Daoy (cell line): ENCODE results near the gene MAGI1. TPM values are rescaled to one million over a fixed set of nuclear protein-coding genes. Genes with fewer than 3 reads are reported as not detected.

Source experiments
- DNase-seq: peaks from one replicate; pipeline ENCODE4 v3.0.0-alpha.2; 2015; ENCODE audit warnings: low read depth
- total RNA-seq: library from RNA; depleted of rRNA; stranded (reverse); fragments of >200 nt; shearing (Covaris generic); gene quantifications from 2 replicates; pipeline ENCODE4 v1.2.3, GENCODE V29; 2014

Gene MAGI1
- total RNA-seq, 1 experiment from 2014 or later = 7.1 TPM

DNA sequence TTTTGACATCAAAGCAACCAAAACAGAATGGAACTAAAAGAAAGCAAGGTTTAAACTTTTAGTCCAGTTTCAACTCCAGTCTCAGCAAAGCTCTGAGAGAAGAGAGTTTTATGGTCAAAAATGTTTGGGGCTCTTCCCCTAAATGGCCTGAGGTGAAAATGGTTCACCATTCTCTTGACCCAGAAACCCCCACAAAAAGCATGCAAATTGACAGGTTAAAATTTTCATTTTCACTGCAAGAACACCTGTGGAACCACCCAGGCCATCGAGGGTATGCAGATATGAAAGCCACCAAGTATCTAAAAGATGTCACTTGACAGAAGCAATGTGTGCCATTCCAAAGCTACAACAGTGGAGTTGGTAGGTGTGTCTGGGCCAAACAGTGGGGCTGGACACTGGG lies 195.0 kb downstream of the MAGI1 start:
- no peak for DNase-seq

DNA sequence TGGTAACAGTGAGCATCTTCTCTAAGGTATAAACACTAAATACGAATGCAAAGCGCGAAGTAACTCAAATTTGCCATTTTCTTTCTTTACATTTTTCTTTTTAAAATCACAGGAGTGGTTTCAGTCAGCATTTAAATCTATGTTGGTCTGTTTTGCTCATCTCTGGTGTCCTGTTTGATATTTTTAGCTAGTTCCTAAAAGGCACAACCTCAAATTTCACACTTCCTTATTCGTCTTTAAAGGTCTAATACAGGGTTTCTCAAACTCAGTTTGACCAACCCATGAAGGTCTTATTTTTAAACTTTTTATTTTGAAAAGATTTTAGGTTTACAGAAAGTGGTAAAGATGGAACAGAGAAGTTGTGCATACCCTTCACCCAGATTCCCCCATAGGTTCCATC lies 201.1 kb downstream of the MAGI1 start:
- no peak for DNase-seq

DNA sequence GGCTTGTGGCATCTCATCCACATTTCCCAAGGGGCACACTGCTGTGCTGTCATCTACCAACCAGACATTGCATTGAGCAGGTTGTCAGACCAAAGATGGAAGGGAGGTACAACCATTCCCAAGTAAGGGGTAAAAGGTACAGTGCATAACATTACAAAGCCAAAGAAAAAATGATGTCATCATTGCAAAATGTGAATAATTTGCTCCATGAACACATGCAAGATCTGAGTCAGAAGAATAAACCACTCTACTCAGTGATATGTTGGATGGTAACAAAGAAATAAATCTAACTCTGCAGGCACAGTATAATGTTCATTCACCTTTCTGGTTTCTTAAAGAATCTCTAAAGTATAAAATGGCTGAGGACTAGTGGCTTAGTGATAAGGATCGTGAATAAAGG lies 202.7 kb downstream of the MAGI1 start:
- DNase-seq = no peak

DNA sequence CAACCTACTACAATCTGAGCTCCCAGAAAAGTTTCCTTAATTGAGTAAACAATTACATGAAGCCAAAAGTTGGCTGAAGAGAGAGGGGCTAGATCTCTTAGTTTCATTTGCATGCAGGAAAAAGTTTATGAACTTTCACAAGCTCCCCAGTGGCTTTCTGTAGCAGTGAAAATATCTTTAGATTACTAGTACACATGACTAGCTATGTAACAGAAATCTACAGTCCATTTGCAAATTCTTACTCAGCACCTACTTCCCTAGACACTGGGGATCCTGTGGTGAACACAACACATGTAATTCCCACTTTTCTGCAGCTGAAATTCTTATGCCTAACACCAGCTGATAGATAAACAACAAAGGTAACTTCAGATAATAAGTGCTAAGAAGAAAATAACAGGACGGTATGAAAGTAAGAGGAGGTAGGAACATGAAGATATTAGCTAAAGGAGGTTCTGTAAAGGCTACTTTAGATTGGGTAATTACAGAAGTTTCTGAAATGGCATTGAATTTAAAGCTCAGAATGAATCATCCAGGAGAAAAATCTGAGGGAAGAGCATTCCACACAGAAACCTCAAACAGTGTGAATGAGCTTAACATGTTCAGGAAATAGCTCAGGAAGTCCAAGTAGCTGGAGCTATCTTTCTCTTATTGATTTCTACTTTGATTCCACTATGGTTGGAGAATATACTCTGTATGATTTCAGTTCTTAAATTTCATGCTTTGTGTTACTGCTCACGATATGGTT lies 204.8 kb downstream of the MAGI1 start:
- peak; percentile 41 for DNase-seq

DNA sequence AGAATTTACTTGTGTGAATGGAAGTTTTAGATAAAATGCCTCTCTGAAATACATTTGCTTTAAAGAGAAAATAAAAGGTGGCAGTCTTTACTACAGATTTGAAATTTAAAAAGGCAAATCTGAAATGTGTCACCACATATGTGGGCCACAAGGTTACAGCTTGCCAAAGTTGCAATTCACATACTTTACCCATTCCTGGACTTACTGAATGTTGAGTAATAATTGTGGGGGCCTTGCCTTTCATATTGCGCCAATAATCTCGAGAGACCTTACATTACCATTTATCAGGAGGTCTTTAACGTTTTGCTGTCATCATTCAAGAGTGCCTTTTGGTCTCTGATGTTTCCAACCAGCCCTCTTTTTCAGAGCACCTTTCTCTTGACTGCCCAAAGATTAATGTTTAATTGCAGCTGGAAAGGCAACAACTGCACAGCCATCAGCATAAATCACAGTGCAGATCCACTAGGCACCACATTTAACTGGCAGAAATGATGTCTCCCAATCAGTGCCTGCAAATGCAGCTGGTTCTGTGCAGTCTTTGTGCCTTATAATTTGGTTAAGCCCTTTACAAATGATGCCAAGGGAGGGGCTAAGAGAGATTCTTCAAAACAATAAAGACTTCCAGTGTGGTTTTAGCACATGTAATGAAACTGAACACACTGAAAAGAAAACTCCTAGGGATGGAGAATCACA lies 206.8 kb downstream of the MAGI1 start:
- peak; percentile 56 for DNase-seq

DNA sequence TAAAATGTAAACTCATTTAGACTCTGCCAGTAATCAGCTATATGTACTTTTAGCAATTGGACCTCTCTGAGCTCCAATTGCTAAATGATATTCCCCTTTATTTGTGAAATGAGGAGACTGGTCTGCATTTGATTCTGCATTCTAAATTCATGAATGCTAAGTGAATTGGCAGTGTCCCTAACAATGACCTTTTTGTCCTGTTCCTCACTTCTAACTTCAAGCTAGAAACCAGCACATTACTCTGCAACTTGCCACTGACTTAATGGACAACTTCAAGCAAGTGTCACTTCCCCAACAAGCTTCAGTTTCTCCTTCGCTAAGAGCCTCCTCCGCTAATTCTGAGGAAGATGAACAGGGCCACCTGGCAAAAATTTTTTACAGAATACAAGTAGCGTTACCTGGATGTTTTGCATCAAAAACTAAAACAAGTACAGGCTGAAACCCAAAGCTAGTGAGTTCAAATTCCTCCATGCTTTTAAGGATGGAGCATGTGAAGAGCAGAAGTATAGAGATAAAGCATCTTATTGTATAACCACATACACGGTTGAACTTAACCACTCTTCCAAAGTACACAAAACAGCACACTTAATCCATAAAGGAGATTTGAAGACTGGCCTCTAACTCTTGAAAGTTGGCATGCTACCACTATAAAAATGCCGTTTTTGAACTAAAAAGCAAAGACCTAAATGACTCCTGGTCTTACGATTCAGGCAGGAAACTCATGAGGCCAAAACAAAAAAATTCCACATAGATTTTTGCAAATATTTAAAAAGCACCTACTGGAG lies 207.6 kb downstream of the MAGI1 start:
- DNase-seq = no peak

DNA sequence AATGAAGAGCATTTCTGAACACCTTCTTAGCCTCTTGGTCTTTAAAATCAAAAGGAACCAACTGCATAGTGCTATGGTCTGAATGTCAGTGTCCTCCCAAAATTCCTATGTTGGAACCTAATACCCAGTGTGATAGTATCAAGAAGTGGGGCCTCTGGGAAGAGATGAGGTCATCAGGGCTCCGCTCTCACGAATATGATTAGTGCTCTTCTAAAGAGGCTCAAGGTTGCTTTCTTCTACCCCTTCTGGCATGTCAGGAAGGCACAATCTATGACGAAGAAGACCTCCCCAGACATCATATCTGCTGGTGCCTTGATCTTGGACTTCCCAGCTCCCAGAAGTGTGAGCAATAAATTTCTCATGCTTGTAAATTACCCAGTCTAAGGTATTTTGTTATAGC lies 209.5 kb downstream of the MAGI1 start:
- peak; percentile 72 for DNase-seq

DNA sequence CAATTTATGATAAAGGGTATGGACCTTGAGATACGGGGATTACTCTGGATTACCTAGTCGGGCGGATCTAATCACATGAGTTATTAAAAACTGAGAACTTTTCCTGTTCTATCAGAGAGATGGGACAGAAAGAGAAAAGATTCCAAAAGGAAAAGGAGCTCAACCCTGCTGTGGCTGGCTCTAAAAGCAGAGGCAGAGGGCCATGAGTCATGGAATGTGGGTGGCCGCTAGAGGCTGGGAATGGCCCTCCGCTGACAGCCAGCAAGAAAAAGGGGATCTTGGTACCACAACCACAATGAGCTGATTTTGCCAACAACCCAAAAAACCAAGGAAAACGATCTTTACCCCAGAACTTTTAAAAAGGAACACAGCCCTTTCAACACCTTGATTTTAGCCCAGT lies 210.0 kb downstream of the MAGI1 start:
- peak; percentile 84 for DNase-seq

DNA sequence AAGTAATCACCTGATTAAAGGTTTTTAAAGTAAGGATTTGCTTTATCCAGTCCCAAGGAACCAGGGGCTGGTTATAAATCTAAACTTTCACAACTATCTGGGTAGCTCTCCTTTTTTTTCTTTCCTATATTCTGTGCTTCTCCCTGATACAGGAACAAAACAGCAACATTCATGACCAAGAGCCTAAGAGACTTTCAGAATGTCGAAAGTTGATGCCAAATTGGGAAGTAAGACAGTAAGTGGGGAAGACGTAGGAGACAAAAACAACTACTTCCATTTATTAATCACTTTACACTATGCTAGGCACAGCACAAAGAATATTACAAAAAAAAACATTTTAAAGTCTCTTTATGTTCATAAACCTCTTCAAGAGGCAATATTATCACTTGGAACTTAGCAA lies 211.6 kb downstream of the MAGI1 start:
- DNase-seq = no peak

DNA sequence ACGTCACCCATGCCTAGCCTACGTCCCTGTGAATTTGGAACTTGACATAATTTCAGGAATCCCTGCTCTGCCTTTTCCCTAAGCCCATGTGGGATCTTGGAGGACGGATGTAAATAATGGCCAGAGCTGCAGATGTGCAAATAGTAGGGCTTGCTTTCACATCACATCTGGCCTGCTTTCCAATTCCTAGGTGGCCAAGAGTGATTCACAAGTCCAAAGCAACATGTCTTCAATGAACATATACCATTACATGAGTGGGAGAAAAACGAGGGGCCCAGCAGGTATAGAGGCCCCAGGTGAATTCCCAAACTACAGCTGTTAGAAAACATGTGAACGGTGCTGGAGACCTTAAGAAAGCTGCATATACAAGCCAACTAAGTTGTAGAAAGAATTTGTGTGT lies 214.6 kb downstream of the MAGI1 start:
- DNase-seq = no peak

DNA sequence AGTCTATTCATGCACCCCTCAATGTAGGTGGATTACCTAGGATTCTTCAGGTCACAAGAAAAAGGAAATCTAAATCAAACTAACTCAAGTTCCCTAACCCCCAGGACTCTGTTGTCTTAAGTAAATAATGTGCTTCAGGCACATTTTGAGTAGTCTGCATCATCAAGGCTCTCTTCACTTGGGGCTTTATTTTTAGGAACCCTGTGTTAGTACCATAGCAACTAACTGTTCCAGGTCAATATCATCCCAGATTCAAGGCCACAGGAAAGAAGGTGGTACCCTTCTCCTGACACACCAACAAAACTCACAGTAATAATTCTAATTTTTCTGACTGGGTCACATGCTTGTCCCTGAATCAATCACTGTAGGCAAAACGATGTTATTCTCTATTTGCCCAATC lies 218.1 kb downstream of the MAGI1 start:
- no peak for DNase-seq

DNA sequence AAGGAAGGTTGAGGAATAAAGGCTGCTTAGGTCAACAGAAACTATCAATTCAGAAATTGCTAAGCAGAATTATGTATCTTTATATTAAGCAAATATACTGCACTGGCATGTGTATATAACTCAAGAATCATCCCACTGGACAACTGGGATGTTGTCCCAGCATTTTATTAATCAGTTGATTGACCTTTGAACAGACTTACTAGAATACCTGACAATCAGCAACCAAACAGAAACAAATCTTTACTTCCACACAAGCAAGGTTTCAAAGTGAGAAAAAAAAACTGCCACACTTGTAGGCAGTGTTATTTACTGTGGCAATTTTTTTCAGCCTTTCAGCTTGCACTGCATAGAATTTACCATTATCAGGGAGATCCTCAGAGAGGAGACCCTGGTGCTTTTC lies 218.8 kb downstream of the MAGI1 start:
- DNase-seq = no peak

DNA sequence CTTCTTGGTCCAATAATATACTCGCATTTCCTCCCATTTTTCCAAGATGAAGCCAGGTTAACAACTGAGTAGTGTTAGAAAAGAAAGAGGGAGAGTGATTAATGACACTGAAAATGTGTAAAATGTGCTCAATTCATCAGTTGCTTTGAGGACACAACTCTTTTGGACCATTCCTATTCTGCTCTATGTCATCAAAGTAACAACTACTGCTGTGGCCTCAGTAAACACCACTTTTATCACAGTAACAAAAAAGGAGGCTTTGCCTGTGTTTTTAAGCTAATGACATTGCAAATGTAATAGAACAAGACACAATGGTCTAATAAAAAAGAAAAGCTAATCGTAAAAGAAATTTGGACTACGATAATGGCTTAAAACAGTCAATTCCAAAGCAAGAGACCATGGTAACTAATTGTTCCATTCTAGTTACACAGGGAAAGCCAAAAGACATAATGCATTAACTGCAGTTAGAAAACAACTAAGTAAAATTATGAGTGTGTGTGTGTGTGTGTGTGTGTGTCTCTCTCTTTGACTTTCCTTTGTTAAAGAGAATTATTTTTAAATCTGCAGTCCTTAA lies 221.1 kb downstream of the MAGI1 start:
- no peak for DNase-seq

DNA sequence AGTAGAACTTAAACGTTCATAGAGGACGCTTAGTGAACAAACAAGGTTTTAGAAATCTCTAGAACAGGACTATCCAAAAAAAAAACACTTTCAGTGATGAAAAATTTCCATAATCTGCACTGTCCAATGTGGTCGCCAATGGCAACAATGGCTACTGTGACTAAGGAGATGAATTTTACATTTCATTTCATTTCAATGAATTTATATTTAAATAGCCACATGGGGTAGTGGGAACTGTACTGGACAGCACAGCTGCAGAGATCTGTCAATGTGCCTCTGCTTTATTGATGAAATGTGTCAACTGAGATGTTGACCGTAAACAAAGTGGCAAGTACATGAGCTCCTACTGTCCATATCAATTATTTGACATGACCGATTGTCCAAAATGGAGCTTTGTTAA lies 222.5 kb downstream of the MAGI1 start:
- no peak for DNase-seq

DNA sequence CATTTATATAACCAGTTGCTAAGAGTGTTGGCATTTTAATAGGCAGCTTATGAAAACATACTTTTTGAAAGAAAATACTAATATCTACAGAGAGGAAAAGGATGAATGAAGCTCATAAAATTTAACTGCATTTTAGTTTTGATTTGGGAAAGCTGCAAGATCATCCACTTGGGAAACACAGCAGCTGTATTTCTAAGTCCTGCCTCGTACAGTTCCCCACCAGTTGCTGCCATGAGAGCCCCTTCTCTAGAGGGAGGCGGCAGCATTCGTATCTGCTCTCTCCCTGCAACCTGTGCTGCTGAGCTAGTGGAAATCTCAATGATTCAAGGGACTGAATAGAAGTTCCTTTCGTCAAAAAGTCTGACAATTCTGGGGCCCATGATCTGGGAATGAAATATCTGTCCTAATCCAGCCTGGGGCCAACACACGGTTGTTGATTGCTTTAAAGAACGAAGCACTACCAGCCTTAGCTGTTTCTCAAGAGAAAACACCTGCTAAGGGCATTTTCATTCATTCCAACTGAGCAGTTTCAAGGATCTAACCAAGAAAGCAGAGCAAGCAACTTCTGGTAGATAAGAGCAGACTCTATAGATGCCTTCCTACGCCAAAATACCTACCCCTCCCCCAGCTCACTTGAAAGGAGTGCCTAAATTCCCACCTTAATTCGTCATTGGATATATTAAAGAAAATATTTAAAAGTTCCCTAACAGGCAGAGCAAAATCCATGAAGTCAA lies 223.7 kb downstream of the MAGI1 start:
- DNase-seq = no peak

DNA sequence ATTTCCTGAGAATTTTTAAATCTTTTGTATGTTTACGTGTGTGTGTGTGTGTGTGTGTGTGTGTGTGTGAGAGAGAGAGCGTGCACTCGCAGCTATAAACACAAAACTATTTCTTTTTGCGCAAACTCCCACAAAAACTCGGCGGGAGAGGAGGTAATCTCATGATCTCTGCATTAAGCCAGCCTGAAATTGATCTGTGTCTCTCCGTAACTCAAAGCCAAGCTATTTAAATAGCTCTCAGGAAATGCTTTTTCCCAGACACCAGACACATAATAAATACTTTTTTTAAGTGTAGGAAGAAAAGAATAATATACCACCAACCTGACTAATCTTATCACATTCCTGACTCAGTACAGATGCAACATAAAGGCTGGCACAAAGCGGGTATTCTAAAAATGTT lies 226.8 kb downstream of the MAGI1 start:
- DNase-seq = no peak

DNA sequence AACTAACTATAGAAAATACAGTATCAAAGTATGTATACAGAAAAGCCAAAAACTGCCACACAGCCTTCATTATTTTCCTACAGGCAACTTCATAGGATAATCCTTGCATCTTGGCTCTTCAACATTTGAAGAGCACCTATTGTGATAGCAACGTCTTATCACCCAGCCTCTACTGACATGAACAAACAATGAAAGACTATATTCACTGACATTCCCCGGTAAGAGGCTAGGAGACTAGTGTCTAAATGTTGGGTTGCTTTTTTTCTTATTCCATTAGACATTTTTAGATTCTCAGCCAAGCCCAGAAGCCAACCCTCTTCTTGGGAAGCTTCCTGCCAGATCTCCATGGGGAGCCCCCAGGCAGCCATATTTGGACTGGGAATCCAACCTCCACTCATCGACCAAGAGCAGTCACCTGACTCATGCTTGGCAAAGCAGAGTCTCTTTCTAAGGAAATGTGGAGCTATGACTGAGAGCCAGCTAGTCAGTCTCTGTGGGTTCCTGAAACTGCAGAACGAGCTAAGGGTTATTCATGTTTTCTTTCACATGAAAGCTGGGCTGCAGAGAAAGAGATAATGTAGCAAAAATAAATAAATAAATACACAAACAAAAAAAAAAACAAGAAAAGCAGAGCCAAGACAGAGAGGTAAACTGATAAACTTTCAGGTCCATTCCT lies 227.5 kb downstream of the MAGI1 start:
- peak; percentile 35 for DNase-seq

DNA sequence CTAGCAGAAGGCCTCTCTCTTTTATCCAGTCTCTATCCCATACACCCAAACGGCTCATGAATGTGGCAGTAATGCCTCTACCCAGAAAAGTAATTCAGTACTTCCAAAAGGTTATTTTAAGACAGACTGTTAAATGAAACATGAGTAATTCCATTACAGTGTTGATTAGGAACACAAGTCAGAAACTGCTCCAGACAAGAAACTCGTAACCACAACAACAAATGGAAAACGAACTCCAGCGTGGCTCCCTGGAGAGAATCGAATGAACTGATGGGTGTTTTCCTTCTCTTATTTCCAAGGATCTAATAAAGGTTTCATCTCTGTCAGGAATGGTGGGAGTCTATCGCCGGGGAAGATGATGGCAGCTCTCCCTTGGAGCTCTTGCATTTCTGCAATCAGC lies 228.4 kb downstream of the MAGI1 start:
- no peak for DNase-seq

DNA sequence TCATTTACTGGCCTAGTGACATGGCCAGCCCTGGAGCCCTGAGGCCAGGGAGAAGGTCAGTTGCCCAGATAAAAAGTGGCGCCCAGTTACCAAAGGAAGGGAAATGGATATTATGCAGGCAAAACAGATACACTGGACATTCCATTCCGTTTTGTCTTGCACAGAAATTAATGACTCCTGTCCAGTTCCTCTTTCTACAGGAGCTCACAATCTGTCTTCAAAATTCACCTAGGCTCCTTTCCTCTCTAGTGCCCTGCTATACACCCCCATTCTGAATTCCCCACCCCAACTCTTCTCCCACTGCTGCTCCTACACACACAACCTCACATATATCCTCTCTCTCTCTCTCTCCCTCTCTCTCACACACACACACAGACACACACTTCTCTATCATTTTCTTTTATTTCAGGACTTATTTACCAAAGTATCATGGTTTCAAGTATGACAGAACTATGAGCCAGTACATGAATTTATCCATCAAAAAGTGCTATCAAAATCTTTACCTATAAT lies 229.0 kb downstream of the MAGI1 start:
- no peak for DNase-seq

DNA sequence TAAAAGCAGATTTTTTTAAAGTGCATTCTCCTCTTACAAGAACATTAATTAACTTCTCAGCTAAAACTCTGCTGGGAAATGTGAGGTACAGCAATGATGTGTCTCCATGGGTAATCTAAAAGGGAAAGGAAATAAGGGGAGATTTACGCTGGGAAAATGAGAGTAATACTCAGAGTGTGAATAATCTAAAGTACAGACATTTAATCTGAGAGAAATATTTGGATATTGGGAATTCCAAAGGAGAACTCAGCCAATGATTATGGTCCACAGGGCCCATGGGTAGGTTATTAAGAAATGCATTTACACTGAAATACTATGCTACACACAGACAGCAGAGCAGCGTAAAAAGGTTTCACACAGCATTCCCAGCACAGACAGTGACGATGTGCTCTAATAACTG lies 229.9 kb downstream of the MAGI1 start:
- no peak for DNase-seq

DNA sequence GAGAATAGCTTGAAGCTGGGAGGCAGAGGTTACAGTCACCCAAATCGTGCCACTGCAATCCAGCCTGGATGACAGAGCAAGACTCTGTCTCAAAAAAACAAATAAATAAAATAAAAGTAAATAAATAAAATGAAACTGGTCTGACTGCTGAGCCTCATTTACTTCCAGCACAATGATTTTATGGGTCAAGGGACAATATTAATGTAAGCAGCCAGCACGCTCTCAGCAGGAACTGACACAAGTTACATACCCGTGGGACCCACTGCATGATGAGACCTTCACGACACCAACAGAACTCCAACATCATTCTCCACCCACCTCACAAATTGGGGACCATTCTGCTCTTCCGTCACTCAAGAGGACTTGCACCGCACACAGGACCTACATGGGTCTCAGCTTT lies 230.3 kb downstream of the MAGI1 start:
- no peak for DNase-seq
